Motor neuron (in vitro differentiated cells): ENCODE measurements around the gene CACTIN. TPM values are rescaled to one million over a fixed set of nuclear protein-coding genes. Genes with fewer than 3 reads are reported as not detected.
A peak's percentile ranks its signal among the peaks of the same experiment; 100 is the strongest.

Source experiments
- ATAC-seq, 8 experiments: fragments of 200-7000 bp; cut with Tn5 transposase; replicated peaks in 6 of 8; 2 replicates each; pipeline ENCODE4 v1.8.0; 2021; ENCODE audit warnings: mild to moderate bottlenecking in 8 of 8, moderate library complexity in 8 of 8
- H3K27ac ChIP-seq, 2 donors: fragments of 250-450 bp; sonication (Bioruptor Pico); 2 replicates each; pipeline ENCODE4 v1.9.0; 2021; ENCODE audit warnings: antibody characterized with exemption in 2 of 2, mild to moderate bottlenecking in 2 of 2, moderate library complexity in 1 of 2
- H3K4me1 ChIP-seq, 2 donors: fragments of 250-450 bp; sonication (Bioruptor Pico); replicated peaks in 1 of 2; 2 replicates each; pipeline ENCODE4 v1.6.1; 2021; ENCODE audit warnings: antibody characterized with exemption in 2 of 2, mild to moderate bottlenecking in 2 of 2, moderate library complexity in 1 of 2
- H3K4me3 ChIP-seq, 5 donors: fragments of 250-450 bp; sonication (Bioruptor Pico); 2 replicates each; pipeline ENCODE4 v1.9.0; 2021; ENCODE audit warnings: antibody characterized with exemption in 5 of 5, mild to moderate bottlenecking in 5 of 5, moderate library complexity in 4 of 5
- WGBS, 10 experiments: fragments of 450-650 bp; shearing (Covaris generic); methylation state at CpG; one replicate each; pipeline ENCODE4 v1.0.0; 2022; 5-methylcytosine and 5-hydroxymethylcytosine counted together
- in situ Hi-C, 9 experiments: fragments of 400-800 bp; cut with MboI; loops; one replicate each; pipeline ENCODE4 v1.15.0; 2021; ENCODE audit warnings: low sequenced_read_pairs in 9 of 9, low pct_unique_long_range_greater_than_20kb in 2 of 9; ENCODE audit not compliant: unreplicated experiment in 9 of 9
- total RNA-seq, 8 experiments: library from RNA; unstranded; fragments of 300-600 nt; gene quantifications; 2 replicates each; pipeline versions ENCODE4 v1.2.3 to v1.2.4, GENCODE V29; 2022

Gene CACTIN
- total RNA-seq, 8 experiments from 2014 or later, result 11.7 to 23.0 (median 15.7) TPM

DNA sequence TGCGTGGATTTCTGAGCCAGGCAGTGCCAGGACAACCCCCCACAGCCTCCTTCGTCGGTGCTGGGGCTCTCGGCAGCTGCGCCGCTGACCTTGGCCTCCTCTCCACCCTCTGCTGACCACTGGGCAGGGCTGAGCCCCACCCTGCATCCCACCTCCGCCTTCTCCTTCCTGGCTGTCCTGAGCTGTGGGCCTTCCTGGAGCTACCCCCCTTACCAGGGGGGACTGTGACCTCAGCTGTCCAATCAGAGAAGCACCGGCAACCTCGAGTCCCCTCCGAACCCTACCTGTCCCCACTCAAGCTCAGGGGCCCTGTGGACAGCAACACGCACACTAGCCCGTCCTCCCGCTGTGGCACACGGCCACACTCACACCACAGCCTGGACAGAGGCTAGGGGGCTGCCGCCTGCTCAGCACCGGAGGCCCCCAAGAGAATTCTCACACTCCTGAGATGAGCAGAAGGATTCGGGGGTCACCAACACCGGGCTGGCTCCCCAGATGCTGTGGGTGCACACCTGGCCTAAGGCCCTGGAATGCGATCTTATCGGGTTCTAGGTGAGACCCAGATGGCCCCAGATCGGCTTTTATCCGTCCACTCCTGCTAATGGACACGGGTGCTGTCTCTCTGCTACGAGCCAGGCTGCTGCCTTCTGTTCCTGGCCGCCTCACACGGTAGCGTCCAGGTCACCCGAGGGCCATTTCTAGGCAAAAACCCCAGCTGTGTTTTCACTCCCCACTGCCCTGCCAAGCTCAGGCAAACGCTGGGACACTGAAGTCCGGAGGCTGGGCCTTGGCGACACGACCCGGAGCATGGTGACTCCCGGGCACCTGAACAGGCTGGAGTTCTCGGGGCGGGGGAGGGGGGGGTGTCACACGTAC is 32.5 kb upstream of the CACTIN start:
- Histone ChIP-seq H3K4me1 (peaks cover 21 to 29% of the 10 kb centered on the region in 2 donors), H3K27ac (peak overlapping the region; percentile 85 to 92), H3K4me3 (no peak overlapping the region)
- WGBS, 10 experiments, result 53 to 100% (median 91%) methylated on average over 1 to 9 of the region's 37 CpGs; no CpG with 5 or more reads in 2 of the 10 experiments
- in situ Hi-C loops, result loop anchor here in 2 of 9 experiments (25.0 kb wide), 1 partner anchor 553 kb away; no protein-coding TSS in a partner anchor
- no peak for ATAC-seq

DNA sequence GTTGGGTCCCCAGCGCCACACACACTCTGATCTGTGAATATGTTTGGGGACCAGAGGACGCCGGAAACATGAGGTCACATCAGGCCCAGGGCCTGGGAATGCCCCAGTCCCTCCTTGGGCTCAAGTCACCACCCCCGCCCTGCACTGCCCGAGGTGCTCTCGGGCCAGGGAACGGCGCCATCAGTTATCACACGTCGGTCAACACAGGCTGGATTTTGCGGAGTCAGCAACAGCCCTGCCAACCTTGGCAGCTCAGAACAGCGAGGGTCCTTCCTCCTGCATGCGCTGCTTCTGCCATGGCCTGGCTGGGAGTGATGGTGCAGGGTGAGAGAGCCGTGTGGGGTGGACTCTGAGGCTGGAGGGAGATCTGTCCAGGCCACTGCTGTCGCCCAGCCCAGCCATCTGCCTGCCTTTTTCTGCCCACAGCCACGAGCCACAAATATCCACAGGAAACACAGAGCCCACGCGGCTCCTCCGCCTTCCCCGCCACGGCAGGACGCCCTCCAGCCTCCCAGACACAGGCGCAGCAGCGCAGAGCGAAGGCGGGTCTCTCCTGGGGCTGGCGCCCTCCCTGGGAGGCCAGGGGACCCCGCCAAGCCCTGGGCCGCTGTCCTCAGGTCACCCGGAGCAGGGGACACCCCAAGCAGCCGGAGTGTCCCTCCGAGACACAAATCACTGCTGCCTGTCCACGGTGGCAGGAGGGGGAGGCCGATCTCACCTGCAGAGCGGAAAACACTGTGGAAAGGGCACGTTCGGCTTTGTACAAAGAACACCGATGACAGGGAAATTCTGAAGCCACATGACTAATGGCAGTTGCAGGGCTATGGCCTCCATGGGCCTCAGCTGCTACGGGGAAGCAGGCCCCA is 31.6 kb upstream of the CACTIN start:
- peak in 5 of 8 experiments; percentile 14 to 62 (median 57) for ATAC-seq
- Histone ChIP-seq H3K4me1 (peaks cover 21 to 29% of the 10 kb centered on the region in 2 donors), H3K27ac (peak overlapping the region; percentile 85 to 92), H3K4me3 (no peak overlapping the region)
- 70 to 100% (median 83%) methylated on average over 1 to 6 of the region's 39 CpGs; no CpG with 5 or more reads in 5 of the 10 experiments for WGBS, 10 experiments
- in situ Hi-C loops, result loop anchor here in 2 of 9 experiments (25.0 kb wide), 1 partner anchor 554 kb away; no protein-coding TSS in a partner anchor

DNA sequence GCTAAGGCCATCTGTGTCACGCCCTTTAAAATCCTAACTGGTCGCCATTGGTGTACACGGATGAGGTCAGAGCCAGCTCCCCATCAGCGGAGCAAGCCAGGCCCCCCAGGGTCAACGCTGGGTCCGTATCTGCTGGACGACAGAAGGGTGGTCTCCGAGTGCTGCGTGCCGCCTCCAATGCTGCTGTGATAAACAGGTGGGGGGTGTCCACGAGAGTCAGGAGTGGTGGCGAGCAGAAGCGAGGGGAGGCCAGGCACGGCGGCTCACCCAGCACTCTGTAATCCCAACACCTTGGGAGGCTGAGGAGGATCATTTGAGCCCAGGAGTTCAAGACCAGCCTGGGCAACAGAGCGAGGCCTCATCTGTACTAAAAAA is 30.8 kb upstream of the CACTIN start:
- H3K27ac ChIP-seq, result peak overlapping the region; percentile 85 to 92
- no peak overlapping the region for H3K4me3 ChIP-seq
- peaks cover 21 to 29% of the 10 kb centered on the region in 2 donors for H3K4me1 ChIP-seq
- in situ Hi-C loops, result loop anchor here in 2 of 9 experiments (25.0 kb wide), 1 partner anchor 555 kb away; no protein-coding TSS in a partner anchor
- no peak for ATAC-seq
- 87 to 100% (median 100%) methylated on average over 1 to 4 of the region's 16 CpGs; no CpG with 5 or more reads in 5 of the 10 experiments for WGBS, 10 experiments

DNA sequence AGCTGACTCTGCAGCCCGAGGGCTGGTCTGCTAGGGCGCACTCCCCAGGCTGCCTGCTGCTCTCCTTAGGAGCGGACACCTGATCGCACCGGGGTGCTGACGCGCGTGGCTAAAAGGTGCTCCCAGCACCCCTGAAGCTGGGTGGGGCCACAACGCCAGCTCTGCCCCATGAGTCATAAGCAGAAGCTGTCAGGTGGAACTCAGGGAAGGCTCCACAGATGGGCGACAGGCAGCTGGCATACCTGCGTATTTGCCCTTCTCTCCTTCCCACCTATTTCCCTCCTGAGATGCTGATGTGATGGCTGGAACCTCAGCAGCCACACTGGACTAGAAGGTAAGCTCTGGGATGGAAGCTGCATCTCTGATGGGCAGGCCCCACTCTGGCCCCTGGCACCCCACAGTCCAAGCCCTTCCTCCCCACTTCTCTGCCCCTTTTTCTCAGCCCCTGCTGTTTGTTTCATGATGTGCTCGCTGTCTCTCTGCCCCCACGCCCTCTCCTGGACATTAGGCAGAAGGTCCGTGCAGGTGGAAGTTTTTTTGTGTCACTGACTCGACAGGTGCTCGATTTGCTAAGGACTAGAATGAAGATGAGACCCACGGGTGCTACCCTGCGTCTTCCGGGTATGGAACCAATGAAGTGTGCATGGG is 30.3 kb upstream of the CACTIN start:
- H3K4me3 ChIP-seq, result no peak overlapping the region

DNA sequence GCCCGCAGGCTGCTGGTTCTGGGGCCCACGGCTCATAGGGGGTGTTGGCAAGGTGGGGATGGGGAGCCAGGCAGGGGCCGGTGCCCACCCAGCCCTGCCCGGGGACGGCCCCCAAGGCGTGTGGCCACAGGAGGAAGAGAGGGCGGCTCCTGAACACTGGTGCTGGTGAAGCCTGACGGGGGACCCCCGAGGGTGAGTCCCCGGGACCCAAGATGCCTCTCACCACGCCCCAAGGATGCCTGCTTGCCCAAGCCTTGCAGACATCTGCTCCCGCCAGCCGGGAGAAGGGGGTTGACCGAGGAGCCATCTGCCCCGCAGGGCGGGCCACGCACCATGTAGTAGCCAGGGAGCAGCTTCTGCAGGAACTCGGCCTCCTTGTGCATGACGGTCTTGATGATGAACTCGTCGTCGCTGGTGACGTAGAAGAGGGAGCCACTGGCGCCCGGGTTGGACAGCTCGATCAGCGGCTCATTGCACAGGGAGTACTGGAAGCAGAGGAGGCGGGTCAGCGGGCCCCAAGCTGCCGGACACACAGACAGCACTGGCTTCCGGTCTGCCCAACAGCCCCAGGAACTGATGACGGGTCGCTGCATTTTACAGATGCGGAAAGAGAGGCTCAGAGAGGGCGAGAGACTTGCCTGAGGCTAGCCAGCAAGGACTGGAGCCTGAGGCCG is 29.6 kb upstream of the CACTIN start:
- WGBS, 10 experiments, result 86 to 100% (median 94%) methylated on average over 2 to 12 of the region's 36 CpGs; no CpG with 5 or more reads in 7 of the 10 experiments
- peak; percentile 9 to 42 (median 20) for ATAC-seq
- in situ Hi-C loops, result loop anchor here in 2 of 9 experiments (25.0 kb wide), 1 partner anchor 556 kb away; no protein-coding TSS in a partner anchor
- Histone ChIP-seq H3K4me3 (no peak overlapping the region), H3K4me1 (peaks cover 21 to 29% of the 10 kb centered on the region in 2 donors), H3K27ac (peak overlapping the region; percentile 82 to 91)

More for the DNA sequence above, 30.3 kb upstream of the CACTIN start:
- ATAC-seq, result no peak
- Histone ChIP-seq H3K4me1 (peaks cover 21 to 29% of the 10 kb centered on the region in 2 donors), H3K27ac (peak overlapping the region in 1 of 2 donors; percentile 40)
- in situ Hi-C loops, result loop anchor here in 2 of 9 experiments (25.0 kb wide), 1 partner anchor 555 kb away; no protein-coding TSS in a partner anchor
- WGBS, 10 experiments, result 83 to 100% (median 95%) methylated on average over 1 to 9 of the region's 19 CpGs; no CpG with 5 or more reads in 6 of the 10 experiments

DNA sequence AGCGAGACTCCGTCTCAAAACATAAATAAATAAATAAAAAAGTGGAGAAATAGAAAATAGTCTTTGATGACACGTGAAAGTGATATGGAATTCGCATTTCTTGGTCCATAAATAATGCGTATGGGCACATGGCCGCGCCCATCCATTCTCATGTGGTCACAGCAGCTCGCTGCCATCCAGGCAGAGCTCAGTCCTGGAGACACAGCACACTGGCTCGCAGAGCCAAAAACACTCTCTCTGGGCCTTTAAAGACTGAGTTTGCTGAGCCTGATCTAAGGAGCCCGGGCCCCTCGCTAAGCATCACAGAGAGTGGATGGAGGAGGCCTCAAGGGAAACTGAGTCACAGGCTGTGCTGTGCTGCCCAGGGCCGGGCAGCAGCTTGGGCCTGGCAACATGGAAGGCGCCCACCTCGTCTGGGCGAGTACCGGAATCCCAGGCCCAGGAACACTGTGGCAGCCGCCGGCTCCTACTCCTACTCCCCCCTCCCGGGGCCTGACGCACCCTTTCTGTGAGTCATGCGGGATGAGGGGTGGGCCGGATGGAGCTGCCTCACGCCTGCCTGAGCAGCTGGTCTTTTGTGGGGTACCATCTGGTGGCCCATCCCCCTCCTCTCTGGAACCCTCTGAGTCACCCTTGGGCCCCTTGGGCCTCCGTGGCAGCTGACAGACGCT is 28.9 kb upstream of the CACTIN start:
- peak; percentile 82 to 96 (median 90) for ATAC-seq
- in situ Hi-C loops, result loop anchor here in 2 of 9 experiments (25.0 kb wide), 1 partner anchor 557 kb away; no protein-coding TSS in a partner anchor

DNA sequence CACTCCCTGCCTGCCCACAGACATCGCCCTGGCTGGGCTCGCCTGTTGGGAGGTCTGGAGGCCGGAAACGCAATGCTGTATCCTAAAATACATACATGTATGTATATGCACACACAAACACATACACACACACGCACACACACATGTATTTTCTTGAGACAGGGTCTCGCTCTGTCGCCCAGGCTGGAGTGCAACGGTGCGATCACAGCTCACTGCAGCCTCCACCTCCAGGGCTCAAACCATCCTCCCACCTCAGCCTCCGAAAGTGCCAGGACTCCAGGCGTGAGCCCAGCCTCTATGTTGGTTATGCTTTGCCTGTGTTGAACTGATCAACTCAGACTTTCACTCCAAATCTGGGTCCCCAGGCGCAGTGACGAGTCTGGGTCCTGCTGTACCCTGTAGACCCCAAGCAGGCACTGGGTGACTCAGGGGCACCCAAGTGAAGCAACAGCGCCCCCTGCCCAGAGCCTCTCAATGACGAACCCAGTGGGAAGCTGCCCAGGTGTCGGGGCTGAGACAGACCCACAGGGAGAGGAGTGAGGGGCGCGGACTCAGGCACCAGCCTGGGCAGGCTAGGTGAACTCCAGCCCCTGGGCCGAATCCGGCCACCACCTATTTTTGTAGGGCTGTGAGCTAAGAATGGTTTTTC is 27.4 kb upstream of the CACTIN start:
- in situ Hi-C loops, result loop anchor here in 2 of 9 experiments (25.0 kb wide), 1 partner anchor 558 kb away; no protein-coding TSS in a partner anchor
- 87 to 100% (median 94%) methylated on average over 2 to 7 of the region's 20 CpGs; no CpG with 5 or more reads in 6 of the 10 experiments for WGBS, 10 experiments
- Histone ChIP-seq H3K27ac (no peak overlapping the region), H3K4me1 (peaks cover 18 to 23% of the 10 kb centered on the region in 2 donors), H3K4me3 (no peak overlapping the region)
- ATAC-seq, result no peak

More for the DNA sequence above, 28.9 kb upstream of the CACTIN start:
- H3K4me1 ChIP-seq, result peaks cover 21 to 29% of the 10 kb centered on the region in 2 donors
- H3K4me3 ChIP-seq, result no peak overlapping the region
- peak overlapping the region; percentile 82 to 91 for H3K27ac ChIP-seq
- WGBS, 10 experiments, result 10 to 100% (median 84%) methylated on average over 2 to 9 of the region's 25 CpGs; no CpG with 5 or more reads in 2 of the 10 experiments

DNA sequence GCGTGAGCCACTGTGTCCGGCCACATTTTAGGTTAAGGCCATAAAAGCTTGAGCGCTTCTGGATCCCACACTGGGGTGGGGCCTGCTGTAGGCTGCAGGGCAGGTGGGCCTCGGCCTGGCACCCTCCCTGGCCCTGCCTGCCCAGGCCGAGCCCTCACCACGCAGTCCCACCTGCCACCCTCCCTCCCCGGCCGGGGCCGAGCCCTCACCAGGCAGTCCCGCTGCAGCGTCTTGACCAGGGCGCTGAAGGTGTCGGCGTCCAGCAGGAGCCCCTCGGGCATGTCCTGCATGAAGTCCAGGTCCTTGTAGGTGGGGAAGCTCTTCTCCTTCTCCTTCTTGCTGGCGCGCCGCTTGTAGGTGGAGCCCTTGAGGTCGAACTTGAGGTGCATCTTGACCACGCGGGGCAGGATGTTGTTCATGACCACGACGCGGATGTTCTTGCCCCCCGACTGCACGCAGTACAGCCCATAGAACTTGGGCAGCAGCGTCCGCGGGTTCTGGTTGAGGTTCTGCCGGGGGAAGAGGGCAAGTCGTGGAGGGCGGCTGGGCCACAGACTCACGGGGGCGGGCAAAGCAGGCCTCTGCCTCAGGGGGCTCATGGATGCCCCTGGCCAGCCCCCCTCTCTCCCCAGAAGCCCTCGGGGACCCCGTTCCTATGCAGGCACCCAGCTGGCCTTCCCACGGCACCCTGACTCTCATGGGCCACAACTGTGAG is 26.6 kb upstream of the CACTIN start:
- Histone ChIP-seq H3K27ac (no peak overlapping the region), H3K4me1 (peaks cover 10 to 16% of the 10 kb centered on the region in 2 donors), H3K4me3 (no peak overlapping the region)
- no peak for ATAC-seq
- in situ Hi-C loops, result loop anchor here in 2 of 9 experiments (25.0 kb wide), 1 partner anchor 559 kb away; no protein-coding TSS in a partner anchor
- WGBS, 10 experiments, result 96 to 100% methylated on average over 1 to 11 of the region's 37 CpGs; no CpG with 5 or more reads in 8 of the 10 experiments

DNA sequence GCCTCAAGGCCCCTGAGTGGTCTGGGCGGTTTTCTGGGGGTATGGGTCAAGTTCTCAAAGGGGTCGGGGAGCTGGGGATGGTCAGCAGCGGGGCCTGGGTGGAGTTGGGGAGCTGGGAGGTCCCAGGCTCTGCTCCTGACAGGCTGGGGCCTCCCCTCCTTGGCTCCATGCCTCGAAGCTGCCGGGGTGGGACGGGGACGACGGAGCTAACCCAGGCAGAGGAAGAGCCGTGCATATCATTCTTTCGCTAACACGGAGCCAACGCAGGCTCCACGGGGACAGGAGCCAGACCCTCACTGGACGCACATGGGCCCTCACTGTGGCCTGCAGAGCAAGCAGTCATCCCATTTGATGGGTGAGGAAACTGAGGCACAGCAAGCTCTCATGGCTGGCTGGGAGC is 25.8 kb upstream of the CACTIN start:
- 100% methylated on average over 1 of the region's 14 CpGs; no CpG with 5 or more reads in 9 of the 10 experiments for WGBS, 10 experiments
- in situ Hi-C loops, result loop anchor here in 2 of 9 experiments (25.0 kb wide), 1 partner anchor 560 kb away; no protein-coding TSS in a partner anchor
- Histone ChIP-seq H3K4me3 (no peak overlapping the region), H3K4me1 (peaks cover 10 to 11% of the 10 kb centered on the region in 2 donors), H3K27ac (no peak overlapping the region)
- no peak for ATAC-seq

DNA sequence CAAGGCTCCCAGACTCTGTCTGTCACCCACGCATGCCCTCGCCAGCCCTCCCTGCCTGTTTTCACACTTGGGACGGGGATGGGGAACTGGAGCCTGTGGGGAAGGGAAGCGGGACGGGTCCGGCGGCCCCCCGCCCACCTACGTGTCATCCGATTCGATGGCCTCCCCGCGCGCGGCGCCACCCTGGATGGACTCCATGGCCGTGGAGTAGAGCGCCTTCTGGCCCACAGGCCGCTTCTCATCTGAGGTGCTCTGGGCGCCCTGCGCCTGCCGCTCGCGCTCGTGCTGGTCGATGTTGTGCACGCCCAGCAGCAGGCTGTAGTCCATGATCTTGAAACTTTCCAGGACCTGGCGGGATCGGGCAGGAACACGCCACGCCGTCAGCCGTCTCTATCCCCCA is 25.1 kb upstream of the CACTIN start:
- peaks cover 10 to 11% of the 10 kb centered on the region in 2 donors for H3K4me1 ChIP-seq
- in situ Hi-C loops, result loop anchor here in 2 of 9 experiments (25.0 kb wide), 1 partner anchor 561 kb away; no protein-coding TSS in a partner anchor
- H3K27ac ChIP-seq, result no peak overlapping the region
- WGBS, 10 experiments, result 85 to 100% (median 100%) methylated on average over 1 to 6 of the region's 33 CpGs; no CpG with 5 or more reads in 4 of the 10 experiments
- no peak overlapping the region for H3K4me3 ChIP-seq
- no peak for ATAC-seq
